K562 (cell line): ENCODE results near the gene TCF4. TPM values are rescaled to one million over a fixed set of nuclear protein-coding genes. Genes with fewer than 3 reads are reported as not detected.
A peak's percentile ranks its signal among the peaks of the same experiment; 100 is the strongest.

ENCODE experiments used
- ATAC-seq: fragments of 200-7000 bp; cut with Tn5 transposase; 3 replicates; pipeline ENCODE4 v1.9.1; 2020; ENCODE audit warnings: moderate library complexity
- BruUV-seq: library from RNA; stranded (reverse); fragments of 400-500 nt; replicated peaks from 2 replicates; lab custom pipeline; 2021; lab: Mats Ljungman, UMichigan
- CTCF ChIA-PET: fragments of 300-600 bp; formaldehyde crosslinking; extraction: SDS; loops from one replicate; lab custom pipeline; 2021; ENCODE audit warnings: low intra/inter-chr PET ratio; lab: Yijun Ruan, JAX
- POLR2A ChIA-PET: fragments of 300-600, 350-650 bp; sonication (Branson Sonifier 250); formaldehyde crosslinking; extraction: SDS; loops from one replicate; lab custom pipeline; 2021; ENCODE audit warnings: antibody characterized with exemption, inconsistent platforms; lab: Yijun Ruan, JAX
- DNase-seq, 4 experiments: peaks; one replicate each; pipeline versions ENCODE4 v3.0.0 to v3.0.0-alpha.2; 2011 to 2018; ENCODE audit warnings: low spot score in 3 of 4, mixed read lengths in 3 of 4; ENCODE audit errors: extremely low read depth in 1 of 4
- FAIRE-seq: peaks from 2 replicates; lab custom pipeline; 2011; peaks lifted over from hg19 to GRCh38; lab: Jason Lieb, UNC
- H2AFZ ChIP-seq: 2 replicates; pipeline ENCODE4 v1.6.0; 2011; ENCODE audit warnings: low read depth, low read length, control low read depth, inconsistent platforms
- H3K27ac ChIP-seq: fragments of 200-600 bp; 3 replicates; pipeline ENCODE4 v1.8.0; 2011; ENCODE audit warnings: low read depth, mild to moderate bottlenecking, control low read depth, inconsistent platforms, low read length, moderate library complexity, mixed read lengths; ENCODE audit errors: extremely low read depth
- H3K27me3 ChIP-seq, 2 experiments: fragments of 300-600 bp in 1 of 2; 2 replicates in 1 of 2; 3 replicates in 1 of 2; pipeline versions ENCODE4 v1.6.0 to v1.8.0; 2011; ENCODE audit warnings: inconsistent platforms in 2 of 2, low read length in 2 of 2, mild to moderate bottlenecking in 1 of 2, mixed read lengths in 1 of 2, moderate library complexity in 1 of 2; ENCODE audit not compliant: control insufficient read depth in 2 of 2, insufficient read depth in 2 of 2
- H3K36me3 ChIP-seq: fragments of 300-600 bp; 3 replicates; pipeline ENCODE4 v1.8.0; 2011; ENCODE audit warnings: mild to moderate bottlenecking, low read length, inconsistent platforms; ENCODE audit not compliant: control insufficient read depth, insufficient read depth
- H3K4me1 ChIP-seq, 2 experiments: fragments of 200-600 bp in 1 of 2; replicated peaks in 1 of 2; 2 replicates in 1 of 2; 3 replicates in 1 of 2; pipeline versions ENCODE4 v1.5.1 to v1.8.0; 2011; ENCODE audit warnings: inconsistent platforms in 2 of 2, low read length in 2 of 2, mild to moderate bottlenecking in 1 of 2, mixed read lengths in 1 of 2, moderate library complexity in 1 of 2; ENCODE audit not compliant: control insufficient read depth in 2 of 2, insufficient read depth in 2 of 2
- H3K4me2 ChIP-seq: 2 replicates; pipeline ENCODE4 v1.6.1; 2011; ENCODE audit warnings: low read length, control low read depth, inconsistent platforms, mixed read lengths; ENCODE audit not compliant: insufficient read depth
- H3K4me3 ChIP-seq: fragments of 200-600 bp; sonication (generic), shearing (Covaris generic); 2 replicates; pipeline ENCODE4 v1.5.1; 2016; ENCODE audit warnings: control low read depth, inconsistent platforms
- H3K79me2 ChIP-seq: fragments of 200-600 bp; 3 replicates; pipeline ENCODE4 v1.8.0; 2011; ENCODE audit warnings: low read length, inconsistent platforms; ENCODE audit not compliant: control insufficient read depth, insufficient read depth
- H3K9ac ChIP-seq, 2 experiments: 2 replicates each; pipeline versions ENCODE4 v1.6.0 to v1.6.1; 2011; ENCODE audit warnings: low read depth in 2 of 2, low read length in 2 of 2, control low read depth in 1 of 2, inconsistent platforms in 1 of 2, mild to moderate bottlenecking in 1 of 2, mixed read lengths in 1 of 2; ENCODE audit not compliant: insufficient read depth in 1 of 2
- H3K9me1 ChIP-seq: one replicate; pipeline ENCODE4 v1.6.0; 2011; ENCODE audit warnings: inconsistent platforms, mild to moderate bottlenecking, low read length, moderate library complexity; ENCODE audit not compliant: control insufficient read depth, insufficient read depth
- H3K9me3 ChIP-seq: replicated peaks from 2 replicates; pipeline ENCODE4 v1.5.1; 2011; ENCODE audit warnings: low read depth, low read length, inconsistent platforms; ENCODE audit not compliant: control insufficient read depth, insufficient read depth
- H4K20me1 ChIP-seq: replicated peaks from 2 replicates; pipeline ENCODE4 v1.6.1; 2011; ENCODE audit warnings: low read length, inconsistent platforms, mixed read lengths; ENCODE audit not compliant: control insufficient read depth, insufficient read depth
- DACH1 ChIP-seq: fragments of 450-650 bp; IDR thresholded peaks from 2 replicates; pipeline ENCODE4 v1.6.1; 2018; ENCODE audit not compliant: partially characterized antibody
- EGR1 ChIP-seq: fragments of 450-650 bp; conservative IDR thresholded peaks from 2 replicates; pipeline ENCODE4 v1.6.1; 2017; ENCODE audit warnings: mild to moderate bottlenecking
- MAFK ChIP-seq: IDR thresholded peaks from 2 replicates; pipeline ENCODE4 v1.6.1; 2011; ENCODE audit warnings: low read length, improper control_type of control experiment
- NCOA1 ChIP-seq: fragments of 450-650 bp; IDR thresholded peaks from 2 replicates; pipeline ENCODE4 v1.6.1; 2016; ENCODE audit warnings: low read depth
- NELFE ChIP-seq: IDR thresholded peaks from 2 replicates; pipeline ENCODE4 v1.6.1; 2011; ENCODE audit warnings: mild to moderate bottlenecking; ENCODE audit not compliant: insufficient read depth, insufficient read length
- NFATC3 ChIP-seq: fragments of 450-650 bp; IDR thresholded peaks from 2 replicates; pipeline ENCODE4 v1.6.1; 2017; ENCODE audit warnings: mild to moderate bottlenecking
- RBM15 ChIP-seq: fragments of 200-400 bp; formaldehyde crosslinking; IDR thresholded peaks from 2 replicates; pipeline ENCODE4 v1.6.1; 2018; ENCODE audit warnings: mild to moderate bottlenecking, low read length, moderate library complexity; ENCODE audit not compliant: insufficient read depth
- TAF15 ChIP-seq: fragments of 200-400 bp; formaldehyde crosslinking; IDR thresholded peaks from 2 replicates; pipeline ENCODE4 v1.6.1; 2017; ENCODE audit warnings: mild to moderate bottlenecking, low read depth, low read length, moderate library complexity
- TBP ChIP-seq: optimal IDR thresholded peaks from 2 replicates; pipeline ENCODE3; 2011; ENCODE audit warnings: low read depth, low read length, improper control_type of control experiment
- ZNF3 ChIP-seq: fragments of 250-450 bp; sonication (Bioruptor Pico); IDR thresholded peaks from 2 replicates; pipeline ENCODE4 v1.5.0; 2021; ENCODE audit warnings: mild to moderate bottlenecking, moderate library complexity
- WGBS: fragments of 100-300 bp; shearing (Covaris generic); methylation state at CpG from one replicate; pipeline ENCODE4 v1.1.6; 2016; ENCODE audit warnings: low coverage, mixed read lengths; ENCODE audit not compliant: insufficient coverage; ENCODE audit errors: missing lambda C conversion rate; 5-methylcytosine and 5-hydroxymethylcytosine counted together
- in situ Hi-C: fragments of 300-500 bp; cut with MboI; formaldehyde crosslinking; loops from 4 replicates; pipeline ENCODE4 v1.15.0; 2018; ENCODE audit warnings: inconsistent platforms, mixed read lengths
- intact Hi-C: fragments of 100-400 bp; cut with micrococcal nuclease; formaldehyde crosslinking; loops from 2 replicates; pipeline ENCODE4 v1.14.2; 2022
- polyA plus RNA-seq, 8 experiments: library from polyadenylated mRNA; depleted of rRNA in 4 of 8; stranded (reverse) in 5 of 8; unstranded in 3 of 8; fragments of >200 nt; fragmentation: Nextera tagmentation in 2 of 8; fragmentation: Illumina TruSeq in 1 of 8; extraction: Ambion mirVana in 2 of 8; extraction: Trizol in 1 of 8; gene quantifications; 2 replicates each; pipeline versions ENCODE4 v1.2.1 to v1.2.3, GENCODE V29; 2011 to 2014; ENCODE audit warnings: inconsistent platforms in 1 of 8, missing spikeins in 1 of 8
- total RNA-seq, 7 experiments: library from RNA; depleted of rRNA in 6 of 7; stranded (reverse); fragments of >200 nt in 6 of 7; fragmentation: Illumina TruSeq in 2 of 7; extraction: Trizol in 2 of 7; gene quantifications; 2 replicates each; pipeline versions ENCODE4 v1.2.1 to v1.2.3, GENCODE V29; 2011 to 2021; ENCODE audit warnings: low replicate concordance in 1 of 7
- TF ChIP-seq, protein P1 (sequence below): fragments of 450-650 bp; IDR thresholded peaks from 2 replicates; pipeline ENCODE4 v1.6.1; 2017; ENCODE audit warnings: antibody characterized with exemption
- TF ChIP-seq, protein P2 (sequence below): fragments of 450-650 bp; formaldehyde crosslinking; IDR thresholded peaks from 2 replicates; pipeline ENCODE4 v1.4.0; 2020; ENCODE audit warnings: mild to moderate bottlenecking, mixed read lengths

Gene TCF4
- total and polyA plus RNA-seq, 9 of the 15 experiments (the other 6 are each of a cell fraction or from before 2014, with no cell fraction given) = 4.8 to 24.7 (median 15.2) TPM

DNA sequence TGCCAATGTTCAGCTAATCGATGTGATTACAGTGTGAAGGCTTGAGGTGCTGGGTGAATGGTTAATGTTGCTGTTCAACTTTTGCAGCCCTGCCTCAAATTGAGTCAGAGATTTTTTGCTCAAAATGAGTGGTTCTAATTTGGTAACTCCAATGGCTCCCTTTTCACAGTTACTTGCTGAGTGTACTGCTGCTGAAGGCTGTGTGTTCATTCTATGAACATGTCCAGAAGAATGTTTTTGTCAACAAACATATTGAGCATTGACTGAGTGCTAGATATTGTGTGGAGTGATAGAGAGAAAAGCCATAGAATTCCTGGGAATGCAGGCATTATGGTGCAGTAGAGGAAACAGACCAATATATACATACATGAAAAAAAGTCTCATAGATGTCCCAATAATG, 39.0 kb upstream of the TCF4 start:
- no TSS peak for BruUV-seq

More for the DNA sequence above, 39.0 kb upstream of the TCF4 start:
- Histone ChIP-seq H3K4me2 (no peak overlapping the region), H3K27ac (no peak overlapping the region), H2AFZ (0 out of 2 replicates have a peak overlapping the region, but pooled peaks have one; percentile 51), H3K27me3 (no peaks in the 10 kb centered on the region), H3K9me3 (no peaks in the 10 kb centered on the region), H3K9ac (no peak overlapping the region), H3K4me1 (no peaks in the 10 kb centered on the region), H3K36me3 (no peaks in the 10 kb centered on the region), H3K9me1 (no peaks in the 10 kb centered on the region), H3K4me3 (no peak overlapping the region), H4K20me1 (no peaks in the 10 kb centered on the region), H3K79me2 (no peaks in the 10 kb centered on the region)
- DNase-seq (no peak), FAIRE-seq (no peak), ATAC-seq (no peak)
- POLR2A ChIA-PET = no interaction called here
- 17% methylated on average over 1 of the region's 1 CpG for WGBS
- CTCF ChIA-PET = no interaction called here
- in situ Hi-C loops (no loop called here), intact Hi-C loops (no loop called here)
- TF ChIP-seq ZNF3 = no peak
- TF ChIP-seq EGR1 = no peak
- TF ChIP-seq MAFK = no peak
- no peak for TF ChIP-seq TBP
- TF ChIP-seq TAF15 = no peak
- TF ChIP-seq, protein P1, sequence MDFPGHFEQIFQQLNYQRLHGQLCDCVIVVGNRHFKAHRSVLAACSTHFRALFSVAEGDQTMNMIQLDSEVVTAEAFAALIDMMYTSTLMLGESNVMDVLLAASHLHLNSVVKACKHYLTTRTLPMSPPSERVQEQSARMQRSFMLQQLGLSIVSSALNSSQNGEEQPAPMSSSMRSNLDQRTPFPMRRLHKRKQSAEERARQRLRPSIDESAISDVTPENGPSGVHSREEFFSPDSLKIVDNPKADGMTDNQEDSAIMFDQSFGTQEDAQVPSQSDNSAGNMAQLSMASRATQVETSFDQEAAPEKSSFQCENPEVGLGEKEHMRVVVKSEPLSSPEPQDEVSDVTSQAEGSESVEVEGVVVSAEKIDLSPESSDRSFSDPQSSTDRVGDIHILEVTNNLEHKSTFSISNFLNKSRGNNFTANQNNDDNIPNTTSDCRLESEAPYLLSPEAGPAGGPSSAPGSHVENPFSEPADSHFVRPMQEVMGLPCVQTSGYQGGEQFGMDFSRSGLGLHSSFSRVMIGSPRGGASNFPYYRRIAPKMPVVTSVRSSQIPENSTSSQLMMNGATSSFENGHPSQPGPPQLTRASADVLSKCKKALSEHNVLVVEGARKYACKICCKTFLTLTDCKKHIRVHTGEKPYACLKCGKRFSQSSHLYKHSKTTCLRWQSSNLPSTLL = no peak
- no peak for TF ChIP-seq NELFE
- TF ChIP-seq, protein P2, sequence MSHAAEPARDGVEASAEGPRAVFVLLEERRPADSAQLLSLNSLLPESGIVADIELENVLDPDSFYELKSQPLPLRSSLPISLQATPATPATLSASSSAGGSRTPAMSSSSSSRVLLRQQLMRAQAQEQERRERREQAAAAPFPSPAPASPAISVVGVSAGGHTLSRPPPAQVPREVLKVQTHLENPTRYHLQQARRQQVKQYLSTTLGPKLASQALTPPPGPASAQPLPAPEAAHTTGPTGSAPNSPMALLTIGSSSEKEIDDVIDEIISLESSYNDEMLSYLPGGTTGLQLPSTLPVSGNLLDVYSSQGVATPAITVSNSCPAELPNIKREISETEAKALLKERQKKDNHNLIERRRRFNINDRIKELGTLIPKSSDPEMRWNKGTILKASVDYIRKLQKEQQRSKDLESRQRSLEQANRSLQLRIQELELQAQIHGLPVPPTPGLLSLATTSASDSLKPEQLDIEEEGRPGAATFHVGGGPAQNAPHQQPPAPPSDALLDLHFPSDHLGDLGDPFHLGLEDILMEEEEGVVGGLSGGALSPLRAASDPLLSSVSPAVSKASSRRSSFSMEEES = no peak
- no peak for TF ChIP-seq DACH1
- TF ChIP-seq NCOA1 = no peak
- no peak for TF ChIP-seq NFATC3
- no peak for TF ChIP-seq RBM15
